ENCODE results near the gene COIL. TPM values are rescaled to one million over a fixed set of nuclear protein-coding genes. Genes with fewer than 3 reads are reported as not detected.

Gene COIL
- total RNA-seq, 1 experiment from 2014 or later = 31.2 TPM

GRCh38 chr17:56935461-56935860 lies 25.4 kb downstream of the COIL start:
- no peak overlapping the region for H3K27ac ChIP-seq (ENCODE audit: low read depth, low read length)
- RAD21 ChIA-PET (ENCODE audit: low non-redundant PET in 1 of 2, low total read pairs in 2 of 2, uncharacterized antibody in 2 of 2, unreplicated experiment in 2 of 2) = no interaction called here
- H2AFZ ChIP-seq (ENCODE audit: low read depth, low read length, poor library complexity, severe bottlenecking) = no peak overlapping the region
- TF ChIP-seq POLR2A (IDR thresholded peaks at IDR 0.05; ENCODE audit: borderline replicate concordance, extremely low read depth, insufficient read depth, insufficient read length) (no peak), YY1 (IDR thresholded peaks at IDR 0.05; ENCODE audit: extremely low read depth, insufficient replicate concordance, low read depth, low read length) (no peak), CEBPB (IDR thresholded peaks at IDR 0.05; ENCODE audit: low read depth) (no peak), RAD21 (IDR thresholded peaks at IDR 0.05; ENCODE audit: low read depth) (no peak), MAX (IDR thresholded peaks at IDR 0.05) (no peak), ELF1 (IDR thresholded peaks at IDR 0.05; ENCODE audit: borderline replicate concordance, low read depth) (no peak)
- no peak overlapping the region for H3K9ac ChIP-seq (ENCODE audit: low read length)
- peaks cover 17 to 50% of the 10 kb centered on the region in 2 experiments for H3K36me3 ChIP-seq (ENCODE audit: control insufficient read depth in 1 of 2, insufficient read depth in 2 of 2, low read length in 2 of 2)
- DNase-seq (ENCODE audit: low read depth, low spot score) (no peak), ATAC-seq (no peak)
- peaks cover 10% of the 10 kb centered on the region; the same call in 1 of the 2 replicates for H4K20me1 ChIP-seq (ENCODE audit: insufficient read depth)
- POLR2A ChIA-PET = no interaction called here
- CTCF ChIA-PET = no interaction called here
- H3K9me3 ChIP-seq (ENCODE audit: control insufficient read depth in 1 of 2, insufficient read depth in 1 of 2, low read depth in 1 of 2, low read length in 2 of 2) = peaks cover 3 to 6% of the 10 kb centered on the region in 2 experiments; a peak in 2 of 4 replicates
- H3K4me2 ChIP-seq (ENCODE audit: low read length) = no peak overlapping the region
- no peaks in the 10 kb centered on the region for H3K27me3 ChIP-seq (ENCODE audit: insufficient read depth, low read length)
- H3K79me2 ChIP-seq (ENCODE audit: insufficient read depth, low read length) = peaks cover 7% of the 10 kb centered on the region; the same call in 1 of the 2 replicates
- intact Hi-C loops (cut with micrococcal nuclease) = no loop called here
- no peaks in the 10 kb centered on the region for H3K9me2 ChIP-seq (ENCODE audit: insufficient read depth)
- no TSS peak for BruUV-seq (replicated peaks)
- no peak overlapping the region for H3K4me3 ChIP-seq (replicated peaks in 1 of 2; ENCODE audit: low read depth in 1 of 2, low read length in 2 of 2)
- H3K4me1 ChIP-seq (ENCODE audit: control insufficient read depth in 1 of 2, insufficient read depth in 2 of 2, low read length in 2 of 2) = peaks cover 4 to 6% of the 10 kb centered on the region in 2 experiments; a peak in 1 of 4 replicates

GRCh38 chr17:56934280-56934679 lies 26.6 kb downstream of the COIL start:
- CTCF ChIA-PET = no interaction called here
- no peak overlapping the region for H3K27ac ChIP-seq (ENCODE audit: low read depth, low read length)

More at GRCh38 chr17:56934280-56934679, 26.6 kb downstream of the COIL start:
- no peak for TF ChIP-seq ELF1 (IDR thresholded peaks at IDR 0.05; ENCODE audit: borderline replicate concordance, low read depth)
- no peak for TF ChIP-seq REST (IDR thresholded peaks at IDR 0.05; ENCODE audit: low read depth)
- TF ChIP-seq YY1 (IDR thresholded peaks at IDR 0.05; ENCODE audit: extremely low read depth, insufficient replicate concordance, low read depth, low read length) = no peak
- TF ChIP-seq POLR2A (IDR thresholded peaks at IDR 0.05; ENCODE audit: borderline replicate concordance, extremely low read depth, insufficient read depth, insufficient read length) = no peak
- TF ChIP-seq EZH2phosphoT487 (IDR thresholded peaks at IDR 0.05; ENCODE audit: borderline replicate concordance) = no peak
- no peak for TF ChIP-seq ZNF274 (IDR thresholded peaks at IDR 0.05; ENCODE audit: low read depth, low read length)
- no peak for TF ChIP-seq CBX3 (IDR thresholded peaks at IDR 0.05; ENCODE audit: low read depth)
- TF ChIP-seq SIN3A (IDR thresholded peaks at IDR 0.05; ENCODE audit: low read depth) = no peak
- Histone ChIP-seq H3K9me2 (ENCODE audit: insufficient read depth) (no peaks in the 10 kb centered on the region), H2AFZ (ENCODE audit: low read depth, low read length, poor library complexity, severe bottlenecking) (no peak overlapping the region), H3K4me2 (ENCODE audit: low read length) (no peak overlapping the region), H3K9me3 (ENCODE audit: control insufficient read depth in 1 of 2, insufficient read depth in 1 of 2, low read depth in 1 of 2, low read length in 2 of 2) (peaks cover 7 to 17% of the 10 kb centered on the region in 2 experiments; a peak in 2 of 4 replicates), H3K79me2 (ENCODE audit: insufficient read depth, low read length) (peaks cover 3% of the 10 kb centered on the region; the same call in 1 of the 2 replicates), H3K27me3 (ENCODE audit: insufficient read depth, low read length) (no peaks in the 10 kb centered on the region), H3K4me1 (ENCODE audit: control insufficient read depth in 1 of 2, insufficient read depth in 2 of 2, low read length in 2 of 2) (peaks cover 4 to 6% of the 10 kb centered on the region in 2 experiments; a peak in 1 of 4 replicates), H3K9ac (ENCODE audit: low read length) (no peak overlapping the region), H3K36me3 (ENCODE audit: control insufficient read depth in 1 of 2, insufficient read depth in 2 of 2, low read length in 2 of 2) (peaks cover 15 to 45% of the 10 kb centered on the region in 2 experiments), H4K20me1 (ENCODE audit: insufficient read depth) (peaks cover 6% of the 10 kb centered on the region; the same call in 1 of the 2 replicates), H3K4me3 (replicated peaks in 1 of 2; ENCODE audit: low read depth in 1 of 2, low read length in 2 of 2) (no peak overlapping the region)
- ATAC-seq (no peak), DNase-seq (ENCODE audit: low read depth, low spot score) (no peak)
- no TSS peak for BruUV-seq (replicated peaks)
- ChIA-PET RAD21 (ENCODE audit: low non-redundant PET in 1 of 2, low total read pairs in 2 of 2, uncharacterized antibody in 2 of 2, unreplicated experiment in 2 of 2) (no interaction called here), POLR2A (no interaction called here)
- intact Hi-C loops (cut with micrococcal nuclease) = no loop called here
